K562 (cell line): ENCODE measurements around the gene ELF1. TPM values are rescaled to one million over a fixed set of nuclear protein-coding genes. Genes with fewer than 3 reads are reported as not detected.

Source experiments
- ARID3B ChIP-seq: fragments of 250-450 bp; sonication (Bioruptor Pico); IDR thresholded peaks from 2 replicates; pipeline ENCODE4 v1.4.0; 2020; ENCODE audit warnings: borderline replicate concordance
- CCAR2 ChIP-seq: fragments of 200-400 bp; formaldehyde crosslinking; IDR thresholded peaks from 2 replicates; pipeline ENCODE4 v1.6.1; 2017; ENCODE audit warnings: mild to moderate bottlenecking, low read depth, low read length
- CHD1 ChIP-seq: fragments of 200-600 bp; sonication (generic); IDR thresholded peaks from one replicate; pipeline ENCODE4 v1.6.1; 2012; ENCODE audit warnings: mild to moderate bottlenecking, moderate library complexity, low read length, inconsistent platforms
- E2F4 ChIP-seq: sonication (generic); formaldehyde crosslinking; IDR thresholded peaks from 2 replicates; pipeline ENCODE4 v1.8.0; 2022; ENCODE audit warnings: mild to moderate bottlenecking, low read depth, missing genetic modification reagents
- E2F6 ChIP-seq, 2 experiments: IDR thresholded peaks; 2 replicates each; pipeline ENCODE4 v1.6.1; 2011; ENCODE audit warnings: borderline replicate concordance in 1 of 2, control low read depth in 1 of 2, low read depth in 1 of 2, low read length in 1 of 2, mild to moderate bottlenecking in 1 of 2, mixed read lengths in 1 of 2, moderate library complexity in 1 of 2; ENCODE audit not compliant: insufficient read depth in 1 of 2, insufficient read length in 1 of 2, poor library complexity in 1 of 2, severe bottlenecking in 1 of 2; ENCODE audit errors: extremely low read depth in 1 of 2
- FOXM1 ChIP-seq, 2 experiments: fragments of 450-650 bp in 1 of 2; sonication (generic) in 1 of 2; formaldehyde crosslinking in 1 of 2; IDR thresholded peaks; 2 replicates each; pipeline versions ENCODE4 v1.6.1 to v1.9.0; 2017 to 2022; ENCODE audit warnings: low read depth in 2 of 2, mild to moderate bottlenecking in 2 of 2, missing genetic modification reagents in 1 of 2, moderate library complexity in 1 of 2
- MCM3 ChIP-seq: fragments of 450-650 bp; IDR thresholded peaks from 2 replicates; pipeline ENCODE4 v1.6.1; 2016
- NCOA2 ChIP-seq, 2 experiments: fragments of 450-650 bp; IDR thresholded peaks; 2 replicates each; pipeline ENCODE4 v1.6.1; 2018; ENCODE audit warnings: mild to moderate bottlenecking in 2 of 2, moderate library complexity in 1 of 2; ENCODE audit not compliant: partially characterized antibody in 2 of 2
- RBBP5 ChIP-seq: fragments of 200-600 bp; sonication (generic); IDR thresholded peaks from 2 replicates; pipeline ENCODE4 v1.6.1; 2012; ENCODE audit warnings: borderline replicate concordance, mild to moderate bottlenecking, low read length, control low read depth, inconsistent platforms; ENCODE audit not compliant: insufficient read depth, poor library complexity, severe bottlenecking
- SRSF3 ChIP-seq: fragments of 200-400 bp; formaldehyde crosslinking; IDR thresholded peaks from 2 replicates; pipeline ENCODE4 v1.6.1; 2016; ENCODE audit warnings: mild to moderate bottlenecking, low read length, moderate library complexity; ENCODE audit not compliant: insufficient read depth
- ZNF511 ChIP-seq: sonication (generic); formaldehyde crosslinking; IDR thresholded peaks from 2 replicates; pipeline ENCODE4 v1.8.0; 2022; ENCODE audit warnings: mild to moderate bottlenecking, missing genetic modification reagents
- polyA plus RNA-seq, 8 experiments: library from polyadenylated mRNA; depleted of rRNA in 4 of 8; stranded (reverse) in 5 of 8; unstranded in 3 of 8; fragments of >200 nt; fragmentation: Nextera tagmentation in 2 of 8; fragmentation: Illumina TruSeq in 1 of 8; extraction: Ambion mirVana in 2 of 8; extraction: Trizol in 1 of 8; gene quantifications; 2 replicates each; pipeline versions ENCODE4 v1.2.1 to v1.2.3, GENCODE V29; 2011 to 2014; ENCODE audit warnings: inconsistent platforms in 1 of 8, missing spikeins in 1 of 8
- total RNA-seq, 7 experiments: library from RNA; depleted of rRNA in 6 of 7; stranded (reverse); fragments of >200 nt in 6 of 7; fragmentation: Illumina TruSeq in 2 of 7; extraction: Trizol in 2 of 7; gene quantifications; 2 replicates each; pipeline versions ENCODE4 v1.2.1 to v1.2.3, GENCODE V29; 2011 to 2021; ENCODE audit warnings: low replicate concordance in 1 of 7
- TF ChIP-seq, protein P1 (sequence below), 2 experiments: fragments of 200-800 bp in 1 of 2; sonication (Bioruptor generic) in 1 of 2; sonication (generic) in 1 of 2; formaldehyde crosslinking in 1 of 2; IDR thresholded peaks in 1 of 2; conservative IDR thresholded peaks in 1 of 2; 2 replicates each; pipeline versions ENCODE4 v1.5.0 to v1.6.1; 2016 to 2020; ENCODE audit warnings: missing compliant biosample characterization in 1 of 2, missing genetic modification characterization in 1 of 2, missing genetic modification reagents in 1 of 2
- TF ChIP-seq, protein P2 (sequence below): sonication (generic); formaldehyde crosslinking; IDR thresholded peaks from 2 replicates; pipeline ENCODE4 v1.8.0; 2023; ENCODE audit warnings: missing genetic modification reagents, mild to moderate bottlenecking, borderline replicate concordance

The ELF1 gene
- total and polyA plus RNA-seq, 9 of the 15 experiments (the other 6 are each of a cell fraction or from before 2014, with no cell fraction given): 24.7 to 54.4 (median 33.4) TPM

- TF ChIP-seq ARID3B (CRISPR knock-in tag) (no peak), E2F4 (CRISPR knock-in tag) (no peak), E2F6 (IDR thresholded peaks at IDR 0.05; ENCODE audit: borderline replicate concordance in 1 of 2, extremely low read depth in 1 of 2, insufficient read depth in 1 of 2, insufficient read length in 1 of 2, low read depth in 1 of 2, low read length in 1 of 2, poor library complexity in 1 of 2, severe bottlenecking in 1 of 2) (no peak), ZNF511 (no peak), FOXM1 (IDR thresholded peaks at IDR 0.05; ENCODE audit: low read depth) (0 out of 2 replicates have a peak, but pooled peaks have one; percentile 36), FOXM1 (CRISPR knock-in tag; IDR thresholded peaks at IDR 0.05; ENCODE audit: low read depth) (no peak), RBBP5 (no peak), SRSF3 (no peak), NCOA2 (IDR thresholded peaks at IDR 0.05; ENCODE audit: partially characterized antibody in 2 of 2) (no peak), CCAR2 (no peak), CHD1 (no peak), MCM3 (no peak)
- TF ChIP-seq, protein P1, sequence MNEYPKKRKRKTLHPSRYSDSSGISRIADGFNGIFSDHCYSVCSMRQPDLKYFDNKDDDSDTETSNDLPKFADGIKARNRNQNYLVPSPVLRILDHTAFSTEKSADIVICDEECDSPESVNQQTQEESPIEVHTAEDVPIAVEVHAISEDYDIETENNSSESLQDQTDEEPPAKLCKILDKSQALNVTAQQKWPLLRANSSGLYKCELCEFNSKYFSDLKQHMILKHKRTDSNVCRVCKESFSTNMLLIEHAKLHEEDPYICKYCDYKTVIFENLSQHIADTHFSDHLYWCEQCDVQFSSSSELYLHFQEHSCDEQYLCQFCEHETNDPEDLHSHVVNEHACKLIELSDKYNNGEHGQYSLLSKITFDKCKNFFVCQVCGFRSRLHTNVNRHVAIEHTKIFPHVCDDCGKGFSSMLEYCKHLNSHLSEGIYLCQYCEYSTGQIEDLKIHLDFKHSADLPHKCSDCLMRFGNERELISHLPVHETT (CRISPR knock-in tag; conservative IDR thresholded peaks at IDR 0.05 in 1 of 2, IDR thresholded peaks at IDR 0.05 in 1 of 2): no peak
- TF ChIP-seq, protein P2, sequence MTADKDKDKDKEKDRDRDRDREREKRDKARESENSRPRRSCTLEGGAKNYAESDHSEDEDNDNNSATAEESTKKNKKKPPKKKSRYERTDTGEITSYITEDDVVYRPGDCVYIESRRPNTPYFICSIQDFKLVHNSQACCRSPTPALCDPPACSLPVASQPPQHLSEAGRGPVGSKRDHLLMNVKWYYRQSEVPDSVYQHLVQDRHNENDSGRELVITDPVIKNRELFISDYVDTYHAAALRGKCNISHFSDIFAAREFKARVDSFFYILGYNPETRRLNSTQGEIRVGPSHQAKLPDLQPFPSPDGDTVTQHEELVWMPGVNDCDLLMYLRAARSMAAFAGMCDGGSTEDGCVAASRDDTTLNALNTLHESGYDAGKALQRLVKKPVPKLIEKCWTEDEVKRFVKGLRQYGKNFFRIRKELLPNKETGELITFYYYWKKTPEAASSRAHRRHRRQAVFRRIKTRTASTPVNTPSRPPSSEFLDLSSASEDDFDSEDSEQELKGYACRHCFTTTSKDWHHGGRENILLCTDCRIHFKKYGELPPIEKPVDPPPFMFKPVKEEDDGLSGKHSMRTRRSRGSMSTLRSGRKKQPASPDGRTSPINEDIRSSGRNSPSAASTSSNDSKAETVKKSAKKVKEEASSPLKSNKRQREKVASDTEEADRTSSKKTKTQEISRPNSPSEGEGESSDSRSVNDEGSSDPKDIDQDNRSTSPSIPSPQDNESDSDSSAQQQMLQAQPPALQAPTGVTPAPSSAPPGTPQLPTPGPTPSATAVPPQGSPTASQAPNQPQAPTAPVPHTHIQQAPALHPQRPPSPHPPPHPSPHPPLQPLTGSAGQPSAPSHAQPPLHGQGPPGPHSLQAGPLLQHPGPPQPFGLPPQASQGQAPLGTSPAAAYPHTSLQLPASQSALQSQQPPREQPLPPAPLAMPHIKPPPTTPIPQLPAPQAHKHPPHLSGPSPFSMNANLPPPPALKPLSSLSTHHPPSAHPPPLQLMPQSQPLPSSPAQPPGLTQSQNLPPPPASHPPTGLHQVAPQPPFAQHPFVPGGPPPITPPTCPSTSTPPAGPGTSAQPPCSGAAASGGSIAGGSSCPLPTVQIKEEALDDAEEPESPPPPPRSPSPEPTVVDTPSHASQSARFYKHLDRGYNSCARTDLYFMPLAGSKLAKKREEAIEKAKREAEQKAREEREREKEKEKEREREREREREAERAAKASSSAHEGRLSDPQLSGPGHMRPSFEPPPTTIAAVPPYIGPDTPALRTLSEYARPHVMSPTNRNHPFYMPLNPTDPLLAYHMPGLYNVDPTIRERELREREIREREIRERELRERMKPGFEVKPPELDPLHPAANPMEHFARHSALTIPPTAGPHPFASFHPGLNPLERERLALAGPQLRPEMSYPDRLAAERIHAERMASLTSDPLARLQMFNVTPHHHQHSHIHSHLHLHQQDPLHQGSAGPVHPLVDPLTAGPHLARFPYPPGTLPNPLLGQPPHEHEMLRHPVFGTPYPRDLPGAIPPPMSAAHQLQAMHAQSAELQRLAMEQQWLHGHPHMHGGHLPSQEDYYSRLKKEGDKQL (CRISPR knock-in tag): no peak
Measured at GRCh38 chr13:41019011-41019487, at the start of gene ELF1 (continued).
